GM18907 (cell line): Measurements from ENCODE around the gene CRMP1.
"Not testable (repeated sequence)": the region's sequence is repeated elsewhere in the genome, so short reads cannot be mapped to it uniquely, and the experiment has no call there.

ENCODE experiments used
- ATAC-seq: cut with Tn5 transposase; IDR thresholded peaks from one replicate; pipeline ENCODE4 v1.9.1; 2021; ENCODE audit warnings: mild to moderate bottlenecking, moderate library complexity; ENCODE audit not compliant: unreplicated experiment

CRMP1 gene

GRCh38 chr4:5825321-5826041 is 67.4 kb downstream of the CRMP1 start:
- no peak for ATAC-seq

GRCh38 chr4:5824635-5825034 is 68.3 kb downstream of the CRMP1 start:
- no peak for ATAC-seq

GRCh38 chr4:5824227-5824626 is 68.7 kb downstream of the CRMP1 start:
- ATAC-seq: no peak

GRCh38 chr4:5823542-5824211 is 69.2 kb downstream of the CRMP1 start:
- ATAC-seq: no peak

GRCh38 chr4:5822619-5823018 is 70.3 kb downstream of the CRMP1 start:
- no peak for ATAC-seq

- ATAC-seq: no peak
Measured at GRCh38 chr4:5821665-5822358, 71.1 kb downstream of the CRMP1 start.

GRCh38 chr4:5816851-5817375 is 76.0 kb downstream of the CRMP1 start:
- ATAC-seq: no peak

GRCh38 chr4:5816101-5816500 is 76.8 kb downstream of the CRMP1 start:
- no peak for ATAC-seq

GRCh38 chr4:5815641-5816040 is 77.2 kb downstream of the CRMP1 start:
- ATAC-seq: no peak

GRCh38 chr4:5814421-5814820 is 78.5 kb downstream of the CRMP1 start:
- no peak for ATAC-seq

- no peak for ATAC-seq
Measured at GRCh38 chr4:5813882-5814255, 79.0 kb downstream of the CRMP1 start.

GRCh38 chr4:5812506-5813229 is 80.2 kb downstream of the CRMP1 start:
- ATAC-seq: no peak

- not testable (repeated sequence) for ATAC-seq
Measured at GRCh38 chr4:5812057-5812456, 80.8 kb downstream of the CRMP1 start.

GRCh38 chr4:5810770-5811430 is 82.0 kb downstream of the CRMP1 start:
- no peak for ATAC-seq

- no peak for ATAC-seq
Measured at GRCh38 chr4:5810151-5810550, 82.7 kb downstream of the CRMP1 start.

GRCh38 chr4:5809216-5809776 is 83.6 kb downstream of the CRMP1 start:
- ATAC-seq: no peak

GRCh38 chr4:5808081-5808741 is 84.7 kb downstream of the CRMP1 start:
- no peak for ATAC-seq

GRCh38 chr4:5805270-5805669 is 87.6 kb downstream of the CRMP1 start:
- ATAC-seq: no peak

GRCh38 chr4:5804656-5805055 is 88.2 kb downstream of the CRMP1 start:
- ATAC-seq: no peak

GRCh38 chr4:5802565-5802964 is 90.3 kb downstream of the CRMP1 start:
- no peak for ATAC-seq
